HCT116 (cell line): Measurements from ENCODE around the gene VARS1.

ENCODE experiments used
- ATF3 ChIP-seq: IDR thresholded peaks from 2 replicates; pipeline ENCODE4 v1.6.1; 2012
- CBX3 ChIP-seq: IDR thresholded peaks from 2 replicates; pipeline ENCODE4 v1.6.1; 2012; ENCODE audit warnings: low read depth
- CEBPB ChIP-seq: IDR thresholded peaks from 2 replicates; pipeline ENCODE4 v1.6.1; 2012; ENCODE audit warnings: low read depth
- EGR1 ChIP-seq: IDR thresholded peaks from 2 replicates; pipeline ENCODE4 v1.6.1; 2012; ENCODE audit warnings: low read depth
- EZH2 ChIP-seq: fragments of 200-600 bp; sonication (generic); IDR thresholded peaks from 2 replicates; pipeline ENCODE4 v1.6.1; 2017; ENCODE audit warnings: antibody characterized with exemption, mixed run types
- EZH2phosphoT487 ChIP-seq: fragments of 200-600 bp; IDR thresholded peaks from 2 replicates; pipeline ENCODE4 v1.6.1; 2018; ENCODE audit warnings: antibody characterized with exemption, borderline replicate concordance
- POLR2A ChIP-seq: IDR thresholded peaks from 2 replicates; pipeline ENCODE4 v1.7.0; 2011; ENCODE audit warnings: borderline replicate concordance; ENCODE audit not compliant: insufficient read depth, insufficient read length; ENCODE audit errors: extremely low read depth
- POLR2AphosphoS5 ChIP-seq: IDR thresholded peaks from 2 replicates; pipeline ENCODE4 v1.6.1; 2011; ENCODE audit warnings: mild to moderate bottlenecking, low read depth, low read length, moderate library complexity
- REST ChIP-seq: IDR thresholded peaks from 2 replicates; pipeline ENCODE4 v1.6.1; 2012; ENCODE audit warnings: low read depth
- SP1 ChIP-seq: IDR thresholded peaks from 2 replicates; pipeline ENCODE4 v1.6.1; 2012; ENCODE audit warnings: low read depth
- YY1 ChIP-seq: IDR thresholded peaks from 2 replicates; pipeline ENCODE4 v1.6.1; 2011; ENCODE audit warnings: low read length, low read depth, moderate library complexity, mild to moderate bottlenecking; ENCODE audit not compliant: insufficient replicate concordance; ENCODE audit errors: extremely low read depth
- ZNF274 ChIP-seq: fragments of 200-500 bp; sonication (Bioruptor generic); IDR thresholded peaks from 2 replicates; pipeline ENCODE4 v1.6.1; 2014; ENCODE audit warnings: mild to moderate bottlenecking, low read depth, low read length, inconsistent platforms
- TF ChIP-seq, protein P1 (sequence below), 3 experiments: fragments of 200-600 bp in 1 of 3; sonication (generic) in 1 of 3; IDR thresholded peaks in 2 of 3; conservative IDR thresholded peaks in 1 of 3; 2 replicates each; pipeline ENCODE4 v1.5.1; 2012 to 2017; ENCODE audit warnings: low read depth in 2 of 3, low read length in 2 of 3, antibody characterized with exemption in 1 of 3, borderline replicate concordance in 1 of 3, control low read depth in 1 of 3, mild to moderate bottlenecking in 1 of 3, mixed read lengths in 1 of 3, mixed run types in 1 of 3, moderate library complexity in 1 of 3; ENCODE audit not compliant: insufficient read depth in 1 of 3
- TF ChIP-seq, protein P2 (sequence below): IDR thresholded peaks from 2 replicates; pipeline ENCODE4 v1.6.1; 2012

DNA sequence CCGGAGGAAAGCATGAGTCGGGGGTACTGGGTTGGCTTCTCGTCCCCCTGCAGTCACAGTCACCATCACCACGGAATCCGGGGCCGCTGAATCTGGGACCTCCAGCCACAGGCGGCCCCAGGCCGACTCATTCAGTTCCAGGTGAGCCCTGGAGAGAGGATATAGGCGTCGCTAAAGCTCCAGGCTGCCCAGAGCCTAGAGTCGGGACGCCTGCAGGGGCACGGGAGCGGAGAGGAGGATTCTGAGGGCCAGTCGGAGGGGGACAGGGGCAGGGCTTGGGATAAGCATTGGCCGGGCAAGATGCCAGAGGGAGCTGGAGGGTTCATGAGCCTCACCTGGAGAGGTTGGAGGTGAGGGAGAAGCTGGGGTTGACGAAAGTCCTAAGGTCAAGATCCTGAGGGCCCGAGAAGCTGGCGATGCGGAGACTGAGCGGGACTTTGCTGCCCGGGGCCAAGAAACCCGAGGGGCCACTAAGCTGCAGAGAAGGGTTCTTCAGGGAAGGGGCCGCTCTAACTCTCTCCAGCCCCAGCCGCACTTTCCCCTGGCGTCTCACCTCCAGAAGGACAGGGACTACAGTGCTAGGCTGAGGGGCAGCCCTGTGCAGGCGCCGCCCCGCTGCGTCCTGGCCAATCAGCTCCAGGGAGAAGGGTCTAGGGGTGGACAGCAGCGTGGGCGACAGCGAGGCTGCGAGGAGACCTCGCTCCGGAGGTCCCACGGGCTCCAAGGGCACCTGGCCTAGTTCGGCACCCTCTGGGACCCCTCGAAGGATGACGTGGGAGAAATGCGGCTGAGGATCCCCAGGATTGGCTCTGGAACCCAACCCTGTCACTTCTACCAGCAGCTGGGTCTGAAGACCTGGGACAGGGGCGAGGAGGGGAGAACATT lies 29.4 kb downstream of the VARS1 start:
- TF ChIP-seq SP1 (no peak), ZNF274 (no peak), POLR2A (no peak), CBX3 (no peak), CEBPB (no peak), YY1 (no peak), REST (no peak), POLR2AphosphoS5 (no peak), EZH2 (no peak), EGR1 (no peak), ATF3 (no peak), EZH2phosphoT487 (no peak)
- TF ChIP-seq, protein P1, sequence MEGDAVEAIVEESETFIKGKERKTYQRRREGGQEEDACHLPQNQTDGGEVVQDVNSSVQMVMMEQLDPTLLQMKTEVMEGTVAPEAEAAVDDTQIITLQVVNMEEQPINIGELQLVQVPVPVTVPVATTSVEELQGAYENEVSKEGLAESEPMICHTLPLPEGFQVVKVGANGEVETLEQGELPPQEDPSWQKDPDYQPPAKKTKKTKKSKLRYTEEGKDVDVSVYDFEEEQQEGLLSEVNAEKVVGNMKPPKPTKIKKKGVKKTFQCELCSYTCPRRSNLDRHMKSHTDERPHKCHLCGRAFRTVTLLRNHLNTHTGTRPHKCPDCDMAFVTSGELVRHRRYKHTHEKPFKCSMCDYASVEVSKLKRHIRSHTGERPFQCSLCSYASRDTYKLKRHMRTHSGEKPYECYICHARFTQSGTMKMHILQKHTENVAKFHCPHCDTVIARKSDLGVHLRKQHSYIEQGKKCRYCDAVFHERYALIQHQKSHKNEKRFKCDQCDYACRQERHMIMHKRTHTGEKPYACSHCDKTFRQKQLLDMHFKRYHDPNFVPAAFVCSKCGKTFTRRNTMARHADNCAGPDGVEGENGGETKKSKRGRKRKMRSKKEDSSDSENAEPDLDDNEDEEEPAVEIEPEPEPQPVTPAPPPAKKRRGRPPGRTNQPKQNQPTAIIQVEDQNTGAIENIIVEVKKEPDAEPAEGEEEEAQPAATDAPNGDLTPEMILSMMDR (IDR thresholded peaks at IDR 0.05 in 2 of 3, conservative IDR thresholded peaks at IDR 0.05 in 1 of 3; ENCODE audit: borderline replicate concordance in 1 of 3, insufficient read depth in 1 of 3, low read depth in 2 of 3, low read length in 2 of 3) = no peak
- TF ChIP-seq, protein P2, sequence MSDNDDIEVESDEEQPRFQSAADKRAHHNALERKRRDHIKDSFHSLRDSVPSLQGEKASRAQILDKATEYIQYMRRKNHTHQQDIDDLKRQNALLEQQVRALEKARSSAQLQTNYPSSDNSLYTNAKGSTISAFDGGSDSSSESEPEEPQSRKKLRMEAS = no peak
